ENCODE data around the gene MYBL2. TPM values are rescaled to one million over a fixed set of nuclear protein-coding genes. Genes with fewer than 3 reads are reported as not detected.
A peak's percentile ranks its signal among the peaks of the same experiment; 100 is the strongest.

Gene MYBL2
- total RNA-seq = 1 to 10 TPM in 5 of 9 donors, under 1 TPM in 3, not detected in 1; 0.17 to 6.0 (median 1.2) TPM
- polyA plus RNA-seq = 1 to 10 TPM in 1 of 3 donors, under 1 TPM in 2; 0.48 to 1.5 (median 0.57) TPM
- long read RNA-seq, donor 1, partial matches to known transcripts = 0 of 1 reads
- long read RNA-seq, donor 1, other reads (novel, unspliced or antisense) = 0 of 1 reads
- long read RNA-seq, donor 2 = 0 reads
- long read RNA-seq, donor 3 = 0 reads
- long read RNA-seq, donor 4 = 0 reads
- long read RNA-seq, donor 5, partial matches to known transcripts = 1 of 1 reads
- long read RNA-seq, donor 5, other reads (novel, unspliced or antisense) = 0 of 1 reads
- long read RNA-seq, donor 6, partial matches to known transcripts = 1 of 1 reads
- long read RNA-seq, donor 6, other reads (novel, unspliced or antisense) = 0 of 1 reads
- long read RNA-seq, donor 7 = 0 reads
- long read RNA-seq, donor 8, partial matches to known transcripts = 0 of 1 reads
- long read RNA-seq, donor 8, other reads (novel, unspliced or antisense) = 0 of 1 reads
- long read RNA-seq, donor 9, partial matches to known transcripts = 0 of 2 reads
- long read RNA-seq, donor 9, other reads (novel, unspliced or antisense) = 0 of 2 reads
- long read RNA-seq, donor 10 = 0 reads

- peak in 6 of 7 donors; percentile 22 to 45 (median 38) for DNase-seq
- Histone ChIP-seq H3K4me1 (replicated peaks in 1 of 2) (peaks cover 5 to 10% of the 10 kb centered on the region in 2 donors), H3K27ac (no peak within 1 kb of the TSS), H3K27me3 (peaks cover 11% of the 10 kb centered on the region), H3K4me3 (peak within 1 kb of the TSS in 1 of 4 donors; percentile 55), H3K36me3 (replicated peaks in 1 of 2) (no peaks in the 10 kb centered on the region), H3K9me3 (replicated peaks in 1 of 3) (no peaks in the 10 kb centered on the region)
- intact Hi-C loops (cut with DNase I) = no loop called here
- WGBS, 4 donors = 10 to 24% (median 17%) methylated on average over 31 to 90 of the region's 90 CpGs
- TF ChIP-seq POLR2A (IDR thresholded peaks at IDR 0.05) (no peak), CTCF (IDR thresholded peaks at IDR 0.05) (no peak)
Observed at GRCh38 chr20:43666376-43667328, at the start of gene MYBL2. TSS of gene MYBL2 (plus strand) at chr20:43667114. CDS start at chr20:43667284, 170 bp downstream.

GRCh38 chr20:43631598-43631997, 35.3 kb upstream of the MYBL2 start:
- no peak for DNase-seq
- H3K36me3 ChIP-seq (replicated peaks in 1 of 2) = peaks cover 0 to 36% of the 10 kb centered on the region in 2 donors
- intact Hi-C loops (cut with DNase I) = no loop called here

GRCh38 chr20:43636429-43636828, 30.5 kb upstream of the MYBL2 start:
- no peak overlapping the region for H3K27ac ChIP-seq
- no peak for TF ChIP-seq POLR2A (IDR thresholded peaks at IDR 0.05)
- TF ChIP-seq CTCF (IDR thresholded peaks at IDR 0.05) = no peak
- WGBS, 4 donors = 93 to 98% (median 96%) methylated on average over 2 of the region's 2 CpGs
- no peaks in the 10 kb centered on the region for H3K9me3 ChIP-seq (replicated peaks in 1 of 3)
- intact Hi-C loops (cut with DNase I) = no loop called here
- no peaks in the 10 kb centered on the region for H3K4me1 ChIP-seq (replicated peaks in 1 of 2)
- H3K27me3 ChIP-seq = no peaks in the 10 kb centered on the region
- H3K36me3 ChIP-seq (replicated peaks in 1 of 2) = peaks cover 0 to 52% of the 10 kb centered on the region in 2 donors
- H3K4me3 ChIP-seq = no peak overlapping the region
- DNase-seq = no peak

More at GRCh38 chr20:43631598-43631997, 35.3 kb upstream of the MYBL2 start:
- 93 to 98% (median 96%) methylated on average over 7 to 8 of the region's 8 CpGs for WGBS, 4 donors
- H3K4me3 ChIP-seq = no peak overlapping the region
- TF ChIP-seq CTCF (IDR thresholded peaks at IDR 0.05) (no peak), POLR2A (IDR thresholded peaks at IDR 0.05) (no peak)
- H3K4me1 ChIP-seq (replicated peaks in 1 of 2) = no peaks in the 10 kb centered on the region
- no peaks in the 10 kb centered on the region for H3K27me3 ChIP-seq
- H3K27ac ChIP-seq = no peak overlapping the region
- H3K9me3 ChIP-seq (replicated peaks in 1 of 3) = no peaks in the 10 kb centered on the region

- no peaks in the 10 kb centered on the region for H3K4me1 ChIP-seq (replicated peaks in 1 of 2)
- 93 to 99% (median 95%) methylated on average over 4 of the region's 4 CpGs for WGBS, 4 donors
- DNase-seq = no peak
- no peaks in the 10 kb centered on the region for H3K9me3 ChIP-seq (replicated peaks in 1 of 3)
- intact Hi-C loops (cut with DNase I) = no loop called here
- H3K27ac ChIP-seq = no peak overlapping the region
- H3K36me3 ChIP-seq (replicated peaks in 1 of 2) = peaks cover 0 to 50% of the 10 kb centered on the region in 2 donors
- TF ChIP-seq POLR2A (IDR thresholded peaks at IDR 0.05) (no peak), CTCF (IDR thresholded peaks at IDR 0.05) (no peak)
- H3K4me3 ChIP-seq = no peak overlapping the region
- no peaks in the 10 kb centered on the region for H3K27me3 ChIP-seq
Observed at GRCh38 chr20:43642548-43642947, 24.4 kb upstream of the MYBL2 start.

All from adrenal gland (tissue), 19 donors.